Cardiac muscle cell (in vitro differentiated cells and primary cell): Measurements from ENCODE around the gene CACNA2D1. TPM values are rescaled to one million over a fixed set of nuclear protein-coding genes. Genes with fewer than 3 reads are reported as not detected.

ENCODE experiments used
- DNase-seq, 2 donors: peaks; one replicate each; pipeline versions ENCODE4 v3.0.0 to v3.0.0-alpha.2; 2010 to 2017; ENCODE audit warnings: low read depth in 1 of 2, low spot score in 1 of 2
- H3K27ac ChIP-seq: fragments of 200-600 bp; sonication (generic); 2 replicates; pipeline ENCODE4 v1.5.1; 2016
- H3K27me3 ChIP-seq: fragments of 200-600 bp; sonication (generic); 2 replicates; pipeline ENCODE4 v1.6.0; 2016; ENCODE audit warnings: control low read depth
- H3K36me3 ChIP-seq: fragments of 200-600 bp; sonication (generic); 2 replicates; pipeline ENCODE4 v1.5.1; 2016; ENCODE audit warnings: control low read depth
- H3K4me1 ChIP-seq: fragments of 200-600 bp; sonication (generic); 2 replicates; pipeline ENCODE4 v1.8.1; 2017; ENCODE audit warnings: low read depth, mild to moderate bottlenecking, mixed run types
- H3K4me3 ChIP-seq: fragments of 200-600 bp; sonication (generic); 2 replicates; pipeline ENCODE4 v1.5.1; 2016; ENCODE audit warnings: mild to moderate bottlenecking
- H3K9me3 ChIP-seq: fragments of 200-600 bp; sonication (generic); 2 replicates; pipeline ENCODE4 v1.5.1; 2017; ENCODE audit warnings: low read depth, mild to moderate bottlenecking, control low read depth
- polyA plus RNA-seq: library from polyadenylated mRNA; unstranded; fragments of >200 nt; fragmentation: Nextera tagmentation; extraction: Ambion mirVana; gene quantifications from 2 replicates; pipeline ENCODE4 v1.2.1, GENCODE V29; 2016
- total RNA-seq: library from RNA; depleted of rRNA; stranded (reverse); fragments of >200 nt; gene quantifications from 2 replicates; pipeline ENCODE4 v1.2.3, GENCODE V29; 2016
- TF ChIP-seq, protein P1 (sequence below): IDR thresholded peaks from 2 replicates; pipeline ENCODE4 v1.5.1; 2012; ENCODE audit warnings: low read depth, mild to moderate bottlenecking, low read length

Gene CACNA2D1
- total and polyA plus RNA-seq, 2 experiments from 2014 or later, result 4.5 to 20.3 TPM

GRCh38 chr7:82284936-82285519, 158.5 kb downstream of the CACNA2D1 start:
- H3K36me3 ChIP-seq, result no peaks in the 10 kb centered on the region
- H3K27me3 ChIP-seq, result no peaks in the 10 kb centered on the region
- no peak for DNase-seq
- H3K27ac ChIP-seq, result no peak overlapping the region
- H3K9me3 ChIP-seq, result no peaks in the 10 kb centered on the region
- no peak overlapping the region for H3K4me3 ChIP-seq
- H3K4me1 ChIP-seq, result no peaks in the 10 kb centered on the region
- TF ChIP-seq, protein P1, sequence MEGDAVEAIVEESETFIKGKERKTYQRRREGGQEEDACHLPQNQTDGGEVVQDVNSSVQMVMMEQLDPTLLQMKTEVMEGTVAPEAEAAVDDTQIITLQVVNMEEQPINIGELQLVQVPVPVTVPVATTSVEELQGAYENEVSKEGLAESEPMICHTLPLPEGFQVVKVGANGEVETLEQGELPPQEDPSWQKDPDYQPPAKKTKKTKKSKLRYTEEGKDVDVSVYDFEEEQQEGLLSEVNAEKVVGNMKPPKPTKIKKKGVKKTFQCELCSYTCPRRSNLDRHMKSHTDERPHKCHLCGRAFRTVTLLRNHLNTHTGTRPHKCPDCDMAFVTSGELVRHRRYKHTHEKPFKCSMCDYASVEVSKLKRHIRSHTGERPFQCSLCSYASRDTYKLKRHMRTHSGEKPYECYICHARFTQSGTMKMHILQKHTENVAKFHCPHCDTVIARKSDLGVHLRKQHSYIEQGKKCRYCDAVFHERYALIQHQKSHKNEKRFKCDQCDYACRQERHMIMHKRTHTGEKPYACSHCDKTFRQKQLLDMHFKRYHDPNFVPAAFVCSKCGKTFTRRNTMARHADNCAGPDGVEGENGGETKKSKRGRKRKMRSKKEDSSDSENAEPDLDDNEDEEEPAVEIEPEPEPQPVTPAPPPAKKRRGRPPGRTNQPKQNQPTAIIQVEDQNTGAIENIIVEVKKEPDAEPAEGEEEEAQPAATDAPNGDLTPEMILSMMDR, result no peak

GRCh38 chr7:82275342-82275741, 168.2 kb downstream of the CACNA2D1 start:
- DNase-seq, result no peak
- no peak overlapping the region for H3K4me3 ChIP-seq
- no peak overlapping the region for H3K27ac ChIP-seq
- no peaks in the 10 kb centered on the region for H3K36me3 ChIP-seq
- H3K4me1 ChIP-seq, result no peaks in the 10 kb centered on the region
- no peaks in the 10 kb centered on the region for H3K27me3 ChIP-seq
- no peaks in the 10 kb centered on the region for H3K9me3 ChIP-seq
- TF ChIP-seq, protein P1, result no peak

DNA sequence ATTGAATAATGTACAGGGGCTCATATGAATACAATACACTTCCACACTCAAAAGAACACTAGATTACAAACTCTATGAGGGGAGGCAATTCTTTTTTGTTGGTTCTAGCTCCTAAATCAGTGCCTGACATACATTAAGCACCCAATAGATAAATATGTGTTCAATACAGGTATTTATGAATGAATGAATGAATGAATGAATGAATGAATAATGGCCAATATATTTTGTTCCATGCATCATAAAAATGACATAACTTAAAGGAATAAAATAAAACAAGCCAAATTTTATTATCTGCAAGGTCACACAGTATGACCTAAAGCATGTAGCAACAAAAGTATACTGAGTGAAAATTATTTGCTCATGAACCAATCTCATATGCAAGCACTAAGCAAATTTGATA, 168.9 kb downstream of the CACNA2D1 start:
- no peak overlapping the region for H3K4me3 ChIP-seq
- no peaks in the 10 kb centered on the region for H3K4me1 ChIP-seq
- no peak for DNase-seq
- no peaks in the 10 kb centered on the region for H3K36me3 ChIP-seq
- TF ChIP-seq, protein P1, result no peak
- H3K9me3 ChIP-seq, result no peaks in the 10 kb centered on the region
- H3K27ac ChIP-seq, result no peak overlapping the region
- H3K27me3 ChIP-seq, result no peaks in the 10 kb centered on the region

- H3K27ac ChIP-seq, result no peak overlapping the region
- no peaks in the 10 kb centered on the region for H3K27me3 ChIP-seq
- TF ChIP-seq, protein P1, result no peak
- no peak for DNase-seq
- H3K4me1 ChIP-seq, result no peaks in the 10 kb centered on the region
- H3K36me3 ChIP-seq, result no peaks in the 10 kb centered on the region
- H3K4me3 ChIP-seq, result no peak overlapping the region
- H3K9me3 ChIP-seq, result no peaks in the 10 kb centered on the region
Observed at GRCh38 chr7:82273886-82274285, 169.7 kb downstream of the CACNA2D1 start.

DNA sequence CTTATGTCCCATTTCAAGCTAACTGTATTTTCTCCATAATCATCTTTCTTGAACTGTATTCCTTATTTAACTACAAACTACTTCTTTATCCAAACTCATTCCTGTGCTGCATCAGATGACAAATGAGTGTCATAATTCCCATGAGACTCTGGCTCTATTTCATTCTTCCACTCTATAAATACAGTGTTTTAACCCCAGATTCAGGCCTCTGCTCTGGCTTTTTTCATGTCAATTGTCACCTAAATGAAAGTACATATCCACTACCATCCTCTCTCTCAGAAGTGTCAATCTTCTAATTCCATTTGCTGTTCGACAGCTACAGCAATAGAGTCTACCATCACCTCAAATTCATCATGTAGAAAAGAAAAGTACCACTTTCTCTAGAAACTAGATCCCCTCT, 172.7 kb downstream of the CACNA2D1 start:
- no peaks in the 10 kb centered on the region for H3K36me3 ChIP-seq
- H3K4me3 ChIP-seq, result no peak overlapping the region
- TF ChIP-seq, protein P1, result no peak
- no peaks in the 10 kb centered on the region for H3K9me3 ChIP-seq
- DNase-seq, result no peak
- no peaks in the 10 kb centered on the region for H3K27me3 ChIP-seq
- no peaks in the 10 kb centered on the region for H3K4me1 ChIP-seq
- H3K27ac ChIP-seq, result no peak overlapping the region
